IPS-20b (cell line): ENCODE measurements around the gene SLC22A5.

Experiments
- H3K27ac ChIP-seq: one replicate; pipeline ENCODE4 v1.5.1; 2013; ENCODE audit warnings: low read length
- H3K27me3 ChIP-seq: 2 replicates; pipeline ENCODE4 v1.6.1; 2013; ENCODE audit warnings: mild to moderate bottlenecking, low read length, inconsistent platforms; ENCODE audit not compliant: insufficient read depth
- H3K36me3 ChIP-seq: 2 replicates; pipeline ENCODE4 v1.6.1; 2013; ENCODE audit warnings: low read depth, mild to moderate bottlenecking, inconsistent platforms, low read length, moderate library complexity; ENCODE audit not compliant: insufficient read depth
- H3K4me1 ChIP-seq: 2 replicates; pipeline ENCODE4 v1.6.1; 2013; ENCODE audit warnings: mild to moderate bottlenecking, control low read depth, inconsistent platforms, low read length, moderate library complexity; ENCODE audit not compliant: insufficient read depth
- H3K4me3 ChIP-seq: 2 replicates; pipeline ENCODE4 v1.5.1; 2013; ENCODE audit warnings: mild to moderate bottlenecking, low read length, inconsistent platforms
- H3K9ac ChIP-seq: 2 replicates; pipeline ENCODE4 v1.6.1; 2013; ENCODE audit warnings: low read depth, mild to moderate bottlenecking, inconsistent platforms, low read length, moderate library complexity
- H3K9me3 ChIP-seq: 2 replicates; pipeline ENCODE4 v1.6.1; 2013; ENCODE audit warnings: mild to moderate bottlenecking, low read depth, low read length, inconsistent platforms; ENCODE audit not compliant: insufficient read depth

The SLC22A5 gene

GRCh38 chr5:132370181-132370970 lies 866 bp downstream of the SLC22A5 start:
- Histone ChIP-seq H3K27me3 (peaks cover 25% of the 10 kb centered on the region), H3K9ac (peak overlapping the region; percentile 80; the same call in 1 of the 2 replicates), H3K9me3 (no peaks in the 10 kb centered on the region), H3K36me3 (no peaks in the 10 kb centered on the region), H3K4me1 (no peaks in the 10 kb centered on the region; the same call in 1 of the 2 replicates), H3K27ac (no peak overlapping the region), H3K4me3 (peak overlapping the region; percentile 73)

- Histone ChIP-seq H3K9ac (no peak overlapping the region), H3K4me1 (no peaks in the 10 kb centered on the region; the same call in 1 of the 2 replicates), H3K27ac (no peak overlapping the region), H3K27me3 (peaks cover 25% of the 10 kb centered on the region), H3K4me3 (no peak overlapping the region), H3K9me3 (no peaks in the 10 kb centered on the region), H3K36me3 (no peaks in the 10 kb centered on the region)
Measured at GRCh38 chr5:132370971-132371602, 1.6 kb downstream of the SLC22A5 start.

GRCh38 chr5:132371603-132371994 lies 2.1 kb downstream of the SLC22A5 start:
- H3K9me3 ChIP-seq, result no peaks in the 10 kb centered on the region
- H3K4me1 ChIP-seq, result no peaks in the 10 kb centered on the region; the same call in 1 of the 2 replicates
- H3K4me3 ChIP-seq, result no peak overlapping the region
- H3K27me3 ChIP-seq, result peaks cover 25% of the 10 kb centered on the region
- no peak overlapping the region for H3K9ac ChIP-seq
- H3K36me3 ChIP-seq, result no peaks in the 10 kb centered on the region
- no peak overlapping the region for H3K27ac ChIP-seq

GRCh38 chr5:132372127-132372526 lies 2.6 kb downstream of the SLC22A5 start:
- Histone ChIP-seq H3K9me3 (no peaks in the 10 kb centered on the region), H3K4me3 (no peak overlapping the region), H3K27ac (no peak overlapping the region), H3K36me3 (no peaks in the 10 kb centered on the region), H3K4me1 (no peaks in the 10 kb centered on the region; the same call in 1 of the 2 replicates), H3K9ac (no peak overlapping the region), H3K27me3 (peaks cover 25% of the 10 kb centered on the region)

- H3K9ac ChIP-seq, result no peak overlapping the region
- H3K36me3 ChIP-seq, result no peaks in the 10 kb centered on the region
- H3K27me3 ChIP-seq, result peaks cover 25% of the 10 kb centered on the region
- no peaks in the 10 kb centered on the region; the same call in 1 of the 2 replicates for H3K4me1 ChIP-seq
- H3K4me3 ChIP-seq, result no peak overlapping the region
- H3K9me3 ChIP-seq, result no peaks in the 10 kb centered on the region
- no peak overlapping the region for H3K27ac ChIP-seq
Measured at GRCh38 chr5:132372542-132372941, 3.0 kb downstream of the SLC22A5 start.

- Histone ChIP-seq H3K4me1 (no peaks in the 10 kb centered on the region), H3K36me3 (no peaks in the 10 kb centered on the region), H3K27ac (no peak overlapping the region), H3K9ac (no peak overlapping the region), H3K27me3 (peaks cover 12% of the 10 kb centered on the region), H3K9me3 (no peaks in the 10 kb centered on the region), H3K4me3 (no peak overlapping the region)
Measured at GRCh38 chr5:132375957-132376356, 6.4 kb downstream of the SLC22A5 start.

- Histone ChIP-seq H3K9ac (no peak overlapping the region), H3K9me3 (no peaks in the 10 kb centered on the region), H3K27me3 (peaks cover 2% of the 10 kb centered on the region; the same call in 1 of the 2 replicates), H3K36me3 (no peaks in the 10 kb centered on the region), H3K4me1 (no peaks in the 10 kb centered on the region), H3K4me3 (no peak overlapping the region), H3K27ac (no peak overlapping the region)
Measured at GRCh38 chr5:132376694-132377641, 7.5 kb downstream of the SLC22A5 start.

GRCh38 chr5:132377738-132378137 lies 8.2 kb downstream of the SLC22A5 start:
- H3K36me3 ChIP-seq, result no peaks in the 10 kb centered on the region
- H3K4me1 ChIP-seq, result no peaks in the 10 kb centered on the region
- H3K4me3 ChIP-seq, result no peak overlapping the region
- no peak overlapping the region for H3K9ac ChIP-seq
- no peaks in the 10 kb centered on the region for H3K9me3 ChIP-seq
- H3K27me3 ChIP-seq, result no peaks in the 10 kb centered on the region
- H3K27ac ChIP-seq, result no peak overlapping the region

GRCh38 chr5:132378580-132378979 lies 9.1 kb downstream of the SLC22A5 start:
- Histone ChIP-seq H3K4me1 (no peaks in the 10 kb centered on the region), H3K27me3 (no peaks in the 10 kb centered on the region), H3K9me3 (no peaks in the 10 kb centered on the region), H3K9ac (no peak overlapping the region), H3K27ac (no peak overlapping the region), H3K36me3 (no peaks in the 10 kb centered on the region), H3K4me3 (no peak overlapping the region)

- Histone ChIP-seq H3K4me3 (no peak overlapping the region), H3K4me1 (no peaks in the 10 kb centered on the region), H3K9me3 (no peaks in the 10 kb centered on the region), H3K27ac (no peak overlapping the region), H3K27me3 (no peaks in the 10 kb centered on the region), H3K36me3 (no peaks in the 10 kb centered on the region), H3K9ac (no peak overlapping the region)
Measured at GRCh38 chr5:132380047-132380446, 10.5 kb downstream of the SLC22A5 start.

GRCh38 chr5:132380741-132381140 lies 11.2 kb downstream of the SLC22A5 start:
- Histone ChIP-seq H3K4me3 (no peak overlapping the region), H3K9ac (no peak overlapping the region), H3K4me1 (no peaks in the 10 kb centered on the region), H3K9me3 (no peaks in the 10 kb centered on the region), H3K36me3 (no peaks in the 10 kb centered on the region), H3K27me3 (no peaks in the 10 kb centered on the region), H3K27ac (no peak overlapping the region)
